HepG2 (cell line): ENCODE results near the gene VEGFA. TPM values are rescaled to one million over a fixed set of nuclear protein-coding genes. Genes with fewer than 3 reads are reported as not detected.
A peak's percentile ranks its signal among the peaks of the same experiment; 100 is the strongest.

Source experiments
- ARNT2 ChIP-seq: sonication (generic); formaldehyde crosslinking; IDR thresholded peaks from 2 replicates; pipeline ENCODE4 v1.8.0; 2022; ENCODE audit warnings: mild to moderate bottlenecking, low read depth, missing genetic modification reagents, moderate library complexity
- ASH2L ChIP-seq: fragments of 300-600, 200-600 bp; sonication (generic); IDR thresholded peaks from 2 replicates; pipeline ENCODE4 v1.7.0; 2017; ENCODE audit warnings: low read depth, mild to moderate bottlenecking, moderate library complexity, mixed read lengths, low read length; ENCODE audit not compliant: insufficient read length
- BCL6 ChIP-seq: IDR thresholded peaks from 2 replicates; pipeline ENCODE4 v1.6.1; 2016; ENCODE audit warnings: missing genetic modification reagents, missing compliant biosample characterization
- FLYWCH1 ChIP-seq: sonication (generic); formaldehyde crosslinking; IDR thresholded peaks from 2 replicates; pipeline ENCODE4 v1.8.1; 2023; ENCODE audit warnings: mild to moderate bottlenecking, missing genetic modification reagents
- FOXM1 ChIP-seq: sonication (generic); formaldehyde crosslinking; IDR thresholded peaks from 2 replicates; pipeline ENCODE4 v1.5.0; 2020; ENCODE audit warnings: missing genetic modification reagents
- HOXA7 ChIP-seq: sonication (generic); formaldehyde crosslinking; IDR thresholded peaks from 2 replicates; pipeline ENCODE4 v1.8.1; 2022; ENCODE audit warnings: mild to moderate bottlenecking, missing genetic modification reagents, moderate library complexity
- MTA1 ChIP-seq: sonication (generic); formaldehyde crosslinking; IDR thresholded peaks from 2 replicates; pipeline ENCODE4 v1.4.0; 2020; ENCODE audit warnings: missing genetic modification reagents, mild to moderate bottlenecking, borderline replicate concordance
- NFKBIZ ChIP-seq: IDR thresholded peaks from 2 replicates; pipeline ENCODE4 v1.6.1; 2018; ENCODE audit warnings: missing genetic modification reagents, missing compliant biosample characterization
- TCF7 ChIP-seq: sonication (generic); IDR thresholded peaks from 2 replicates; pipeline ENCODE4 v1.6.1; 2016; ENCODE audit warnings: antibody characterized with exemption, low read depth
- ZBTB7B ChIP-seq: sonication (generic); formaldehyde crosslinking; IDR thresholded peaks from 2 replicates; pipeline ENCODE4 v1.4.0; 2020; ENCODE audit warnings: missing genetic modification reagents
- ZFP62 ChIP-seq: sonication (generic); formaldehyde crosslinking; IDR thresholded peaks from 2 replicates; pipeline ENCODE4 v1.4.0; 2020; ENCODE audit warnings: missing genetic modification reagents
- ZKSCAN1 ChIP-seq: fragments of 150-350 bp; IDR thresholded peaks from 2 replicates; pipeline ENCODE4 v1.6.1; 2014; ENCODE audit warnings: low read length
- ZNF235 ChIP-seq: sonication (generic); formaldehyde crosslinking; IDR thresholded peaks from 2 replicates; pipeline ENCODE4 v1.8.1; 2023; ENCODE audit warnings: mild to moderate bottlenecking, missing genetic modification reagents, borderline replicate concordance
- ZNF337 ChIP-seq: sonication (generic); formaldehyde crosslinking; IDR thresholded peaks from 2 replicates; pipeline ENCODE4 v1.5.1; 2020; ENCODE audit warnings: missing genetic modification reagents, low read depth, mild to moderate bottlenecking, borderline replicate concordance
- ZNF605 ChIP-seq: sonication (generic); formaldehyde crosslinking; IDR thresholded peaks from 2 replicates; pipeline ENCODE4 v1.8.0; 2022; ENCODE audit warnings: mild to moderate bottlenecking, missing genetic modification reagents
- ZNF709 ChIP-seq: sonication (generic); formaldehyde crosslinking; IDR thresholded peaks from 2 replicates; pipeline ENCODE4 v1.5.0; 2020; ENCODE audit warnings: mild to moderate bottlenecking, missing genetic modification reagents
- ZNF737 ChIP-seq: sonication (generic); formaldehyde crosslinking; IDR thresholded peaks from 2 replicates; pipeline ENCODE4 v1.5.0; 2020; ENCODE audit warnings: missing genetic modification reagents, mild to moderate bottlenecking, borderline replicate concordance
- ZNF747 ChIP-seq: sonication (generic); formaldehyde crosslinking; IDR thresholded peaks from 2 replicates; pipeline ENCODE4 v1.8.1; 2023; ENCODE audit warnings: missing genetic modification reagents, mild to moderate bottlenecking, borderline replicate concordance
- ZSCAN30 ChIP-seq: sonication (generic); formaldehyde crosslinking; IDR thresholded peaks from 2 replicates; pipeline ENCODE4 v1.5.0; 2020; ENCODE audit warnings: mild to moderate bottlenecking, missing genetic modification reagents
- polyA plus RNA-seq, 8 experiments: library from polyadenylated mRNA; depleted of rRNA in 3 of 8; stranded (reverse) in 7 of 8; unstranded in 1 of 8; fragments of >200 nt; fragmentation: Illumina TruSeq in 4 of 8; extraction: Trizol in 4 of 8; gene quantifications; 2 replicates each; pipeline versions ENCODE4 v1.2.1 to v1.2.3, GENCODE V29; 2011 to 2016; ENCODE audit warnings: low read depth in 4 of 8, missing spikeins in 1 of 8, mixed read lengths in 1 of 8; ENCODE audit not compliant: insufficient read depth in 1 of 8
- total RNA-seq, 5 experiments: library from RNA; depleted of rRNA; stranded (reverse); fragments of >200 nt; fragmentation: Illumina TruSeq; extraction: Trizol; gene quantifications; 2 replicates each; pipeline ENCODE4 v1.2.3, GENCODE V29; 2016; ENCODE audit warnings: low read depth in 1 of 5
- TF ChIP-seq, protein P1 (sequence below), 2 experiments: fragments of 450-650 bp in 1 of 2; sonication (generic) in 1 of 2; formaldehyde crosslinking; IDR thresholded peaks; 2 replicates each; pipeline versions ENCODE4 v1.5.0 to v1.8.0; 2020 to 2022; ENCODE audit warnings: mild to moderate bottlenecking in 1 of 2, missing genetic modification reagents in 1 of 2
- TF ChIP-seq, protein P2 (sequence below): sonication (generic); formaldehyde crosslinking; IDR thresholded peaks from 2 replicates; pipeline ENCODE4 v1.9.0; 2022; ENCODE audit warnings: low read depth, missing genetic modification reagents
- TF ChIP-seq, protein P3 (sequence below): sonication (generic); formaldehyde crosslinking; IDR thresholded peaks from 2 replicates; pipeline ENCODE4 v1.4.0; 2020; ENCODE audit warnings: missing genetic modification reagents
- TF ChIP-seq, protein P4 (sequence below): IDR thresholded peaks from 2 replicates; pipeline ENCODE4 v1.6.1; 2016; ENCODE audit warnings: missing compliant biosample characterization, missing genetic modification reagents, borderline replicate concordance

VEGFA gene
- total and polyA plus RNA-seq, 2 of the 13 experiments (the other 11 are each of a cell fraction or from before 2014, with no cell fraction given), result 68.1 to 629 TPM

DNA sequence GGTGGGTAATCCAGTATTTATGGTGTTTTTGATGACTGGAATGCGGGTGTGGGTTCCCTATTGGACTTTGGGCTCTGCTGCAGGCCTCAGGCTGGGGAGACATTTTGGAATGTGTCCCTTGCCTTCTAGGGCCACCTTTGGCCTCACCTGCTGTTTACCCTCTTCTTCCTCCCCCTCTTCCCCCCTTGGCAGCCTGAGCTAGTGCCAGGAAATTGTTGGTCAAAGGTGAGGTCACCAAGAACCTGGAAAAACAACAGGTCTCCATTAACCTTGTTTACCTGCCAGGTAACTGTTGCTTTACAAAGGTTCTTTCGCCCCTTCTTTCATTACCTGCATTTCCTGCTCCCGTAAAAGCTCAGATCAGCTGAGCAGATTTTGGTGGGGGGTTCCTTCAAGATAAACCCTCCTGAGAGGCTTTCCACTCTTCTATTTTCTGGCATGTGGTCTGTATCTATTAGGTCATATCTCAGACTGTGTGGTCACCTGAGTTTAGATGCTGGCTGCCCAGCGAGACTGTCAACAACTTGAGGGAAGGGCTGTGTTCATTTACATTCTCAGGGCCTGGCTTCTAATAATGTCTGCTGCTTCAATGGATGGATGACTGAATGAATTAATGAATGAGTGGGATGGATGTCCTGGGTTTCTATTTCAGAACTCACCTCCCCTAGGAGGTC is 34.7 kb downstream of the VEGFA start (continued):
- TF ChIP-seq TCF7 (peak; percentile 62), ASH2L (peak; percentile 26), BCL6 (CRISPR knock-in tag) (peak; percentile 95), ZNF737 (no peak), ZNF709 (CRISPR knock-in tag) (no peak), ZSCAN30 (CRISPR knock-in tag) (0 out of 2 replicates have a peak, but pooled peaks have one; percentile 57), ZBTB7B (CRISPR knock-in tag) (peak; percentile 80; the same call in 1 of the 2 replicates), HOXA7 (CRISPR knock-in tag) (no peak), ZNF605 (CRISPR knock-in tag) (peak; percentile 85), ZKSCAN1 (no peak; the same call in 1 of the 2 replicates), FOXM1 (CRISPR knock-in tag) (no peak), ARNT2 (CRISPR knock-in tag) (no peak), ZNF747 (CRISPR knock-in tag) (0 out of 2 replicates have a peak, but pooled peaks have one; percentile 54), ZNF337 (CRISPR knock-in tag) (no peak), ZNF235 (CRISPR knock-in tag) (no peak), FLYWCH1 (no peak), MTA1 (CRISPR knock-in tag) (peak; percentile 97), NFKBIZ (CRISPR knock-in tag) (peak; percentile 59; the same call in 1 of the 2 replicates), ZFP62 (CRISPR knock-in tag) (no peak)
- TF ChIP-seq, protein P1, sequence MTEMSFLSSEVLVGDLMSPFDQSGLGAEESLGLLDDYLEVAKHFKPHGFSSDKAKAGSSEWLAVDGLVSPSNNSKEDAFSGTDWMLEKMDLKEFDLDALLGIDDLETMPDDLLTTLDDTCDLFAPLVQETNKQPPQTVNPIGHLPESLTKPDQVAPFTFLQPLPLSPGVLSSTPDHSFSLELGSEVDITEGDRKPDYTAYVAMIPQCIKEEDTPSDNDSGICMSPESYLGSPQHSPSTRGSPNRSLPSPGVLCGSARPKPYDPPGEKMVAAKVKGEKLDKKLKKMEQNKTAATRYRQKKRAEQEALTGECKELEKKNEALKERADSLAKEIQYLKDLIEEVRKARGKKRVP (CRISPR knock-in tag; IDR thresholded peaks at IDR 0.05), result no peak
- TF ChIP-seq, protein P2, sequence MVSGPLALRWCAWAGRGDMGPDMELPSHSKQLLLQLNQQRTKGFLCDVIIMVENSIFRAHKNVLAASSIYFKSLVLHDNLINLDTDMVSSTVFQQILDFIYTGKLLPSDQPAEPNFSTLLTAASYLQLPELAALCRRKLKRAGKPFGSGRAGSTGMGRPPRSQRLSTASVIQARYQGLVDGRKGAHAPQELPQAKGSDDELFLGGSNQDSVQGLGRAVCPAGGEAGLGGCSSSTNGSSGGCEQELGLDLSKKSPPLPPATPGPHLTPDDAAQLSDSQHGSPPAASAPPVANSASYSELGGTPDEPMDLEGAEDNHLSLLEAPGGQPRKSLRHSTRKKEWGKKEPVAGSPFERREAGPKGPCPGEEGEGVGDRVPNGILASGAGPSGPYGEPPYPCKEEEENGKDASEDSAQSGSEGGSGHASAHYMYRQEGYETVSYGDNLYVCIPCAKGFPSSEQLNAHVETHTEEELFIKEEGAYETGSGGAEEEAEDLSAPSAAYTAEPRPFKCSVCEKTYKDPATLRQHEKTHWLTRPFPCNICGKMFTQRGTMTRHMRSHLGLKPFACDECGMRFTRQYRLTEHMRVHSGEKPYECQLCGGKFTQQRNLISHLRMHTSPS (CRISPR knock-in tag), result 0 out of 2 replicates have a peak, but pooled peaks have one; percentile 44
- TF ChIP-seq, protein P3, sequence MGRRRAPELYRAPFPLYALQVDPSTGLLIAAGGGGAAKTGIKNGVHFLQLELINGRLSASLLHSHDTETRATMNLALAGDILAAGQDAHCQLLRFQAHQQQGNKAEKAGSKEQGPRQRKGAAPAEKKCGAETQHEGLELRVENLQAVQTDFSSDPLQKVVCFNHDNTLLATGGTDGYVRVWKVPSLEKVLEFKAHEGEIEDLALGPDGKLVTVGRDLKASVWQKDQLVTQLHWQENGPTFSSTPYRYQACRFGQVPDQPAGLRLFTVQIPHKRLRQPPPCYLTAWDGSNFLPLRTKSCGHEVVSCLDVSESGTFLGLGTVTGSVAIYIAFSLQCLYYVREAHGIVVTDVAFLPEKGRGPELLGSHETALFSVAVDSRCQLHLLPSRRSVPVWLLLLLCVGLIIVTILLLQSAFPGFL (CRISPR knock-in tag), result no peak
- TF ChIP-seq, protein P4, sequence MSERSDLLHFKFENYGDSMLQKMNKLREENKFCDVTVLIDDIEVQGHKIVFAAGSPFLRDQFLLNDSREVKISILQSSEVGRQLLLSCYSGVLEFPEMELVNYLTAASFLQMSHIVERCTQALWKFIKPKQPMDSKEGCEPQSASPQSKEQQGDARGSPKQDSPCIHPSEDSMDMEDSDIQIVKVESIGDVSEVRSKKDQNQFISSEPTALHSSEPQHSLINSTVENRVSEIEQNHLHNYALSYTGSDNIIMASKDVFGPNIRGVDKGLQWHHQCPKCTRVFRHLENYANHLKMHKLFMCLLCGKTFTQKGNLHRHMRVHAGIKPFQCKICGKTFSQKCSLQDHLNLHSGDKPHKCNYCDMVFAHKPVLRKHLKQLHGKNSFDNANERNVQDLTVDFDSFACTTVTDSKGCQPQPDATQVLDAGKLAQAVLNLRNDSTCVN (CRISPR knock-in tag), result peak; percentile 57; the same call in 1 of the 2 replicates
